Stimulated activated effector memory CD8-positive, alpha-beta T cell treated with anti-CD3 and anti-CD28 coated beads, Interleukin-12 subunit alpha, Interleukin-12 subunit beta, amount 100 ng/mL, for 72 hours (primary cell): Measurements from ENCODE around the gene ZNF804A.

Source experiments
- ATAC-seq: fragments of 150-1000 bp; cut with Tn5 transposase; 2 replicates; pipeline ENCODE4 v1.10.0; 2021
- DNase-seq, 2 donors: peaks; one replicate each; pipeline ENCODE4 v3.0.0; 2021 to 2022; ENCODE audit warnings: low spot score in 2 of 2
- H3K27ac Mint-ChIP-seq: one replicate; pipeline ENCODE4 v1.8.0; 2022; ENCODE audit warnings: mild to moderate bottlenecking, mixed read lengths
- H3K36me3 Mint-ChIP-seq: one replicate; pipeline ENCODE4 v1.8.0; 2022; ENCODE audit warnings: mild to moderate bottlenecking, mixed read lengths
- H3K4me1 Mint-ChIP-seq: one replicate; pipeline ENCODE4 v1.8.0; 2022; ENCODE audit warnings: mixed read lengths
- H3K4me3 Mint-ChIP-seq: one replicate; pipeline ENCODE4 v1.8.0; 2022; ENCODE audit warnings: mild to moderate bottlenecking, mixed read lengths
- H3K9me3 Mint-ChIP-seq: one replicate; pipeline ENCODE4 v1.8.0; 2022; ENCODE audit warnings: mixed read lengths

Gene ZNF804A

GRCh38 chr2:184598316-184599053, at the start of gene ZNF804A:
Gene ZNF804A (plus strand): TSS chr2:184598529. CDS start chr2:184598960, 431 bp downstream.
- no peak within 1 kb of the TSS for H3K27ac Mint-ChIP-seq
- DNase-seq: no peak

DNA sequence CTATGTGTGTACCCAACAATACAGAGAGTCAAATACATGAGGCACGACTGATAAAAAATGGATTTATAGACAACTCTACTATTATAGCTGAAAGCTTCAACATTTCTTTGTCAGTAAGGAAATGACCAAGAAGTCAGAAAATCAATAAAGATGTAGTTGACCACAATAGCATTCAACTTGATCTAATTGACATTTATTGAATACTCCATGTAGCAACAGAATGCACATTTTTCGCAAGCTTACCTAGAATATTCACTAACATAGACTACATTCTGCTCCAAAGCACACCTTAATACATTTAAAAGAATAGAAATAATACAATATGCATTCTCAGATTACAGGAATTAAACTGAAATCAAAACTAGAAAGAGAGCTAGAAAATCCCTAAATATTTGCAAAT, 49.2 kb upstream of the ZNF804A start:
- Mint-ChIP-seq H3K4me3 (no peak overlapping the region), H3K27ac (no peak overlapping the region), H3K9me3 (peaks cover 8% of the 10 kb centered on the region), H3K4me1 (no peaks in the 10 kb centered on the region), H3K36me3 (no peaks in the 10 kb centered on the region)
- ATAC-seq: no peak
- DNase-seq: no peak

More at GRCh38 chr2:184598316-184599053, at the start of gene ZNF804A:
- Mint-ChIP-seq H3K4me1 (no peaks in the 10 kb centered on the region), H3K9me3 (peaks cover 3% of the 10 kb centered on the region), H3K4me3 (peak within 1 kb of the TSS; percentile 13), H3K36me3 (no peaks in the 10 kb centered on the region)
- peak; percentile 69 for ATAC-seq

GRCh38 chr2:184551626-184552025, 46.7 kb upstream of the ZNF804A start:
- Mint-ChIP-seq H3K36me3 (no peaks in the 10 kb centered on the region), H3K27ac (no peak overlapping the region), H3K9me3 (peaks cover 4% of the 10 kb centered on the region), H3K4me3 (no peak overlapping the region), H3K4me1 (no peaks in the 10 kb centered on the region)
- ATAC-seq (no peak), DNase-seq (no peak)

DNA sequence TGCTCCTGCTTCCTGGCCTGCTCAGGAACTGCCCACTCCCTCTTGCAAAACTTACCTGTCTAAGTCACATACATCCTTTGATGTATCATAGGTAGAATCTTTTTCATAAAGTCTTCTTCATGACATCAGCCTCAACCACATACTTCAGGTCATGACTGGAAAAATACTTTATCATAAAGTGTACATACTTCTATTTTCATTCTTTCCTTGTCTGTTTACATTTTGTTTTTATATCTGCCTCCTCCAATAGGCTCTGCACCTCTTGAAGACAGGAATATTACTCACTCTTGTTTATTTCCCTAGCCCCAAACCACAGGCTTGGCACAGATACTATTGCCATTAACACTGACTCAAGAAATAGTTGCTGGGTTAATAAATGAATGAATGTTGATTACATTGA, 43.6 kb upstream of the ZNF804A start:
- H3K36me3 Mint-ChIP-seq: no peaks in the 10 kb centered on the region
- H3K27ac Mint-ChIP-seq: no peak overlapping the region
- H3K4me1 Mint-ChIP-seq: no peaks in the 10 kb centered on the region
- peaks cover 9% of the 10 kb centered on the region for H3K9me3 Mint-ChIP-seq
- ATAC-seq: no peak
- DNase-seq: no peak
- no peak overlapping the region for H3K4me3 Mint-ChIP-seq

GRCh38 chr2:184555352-184555751, 43.0 kb upstream of the ZNF804A start:
- H3K36me3 Mint-ChIP-seq: no peaks in the 10 kb centered on the region

GRCh38 chr2:184556639-184557038, 41.7 kb upstream of the ZNF804A start:
- DNase-seq (no peak), ATAC-seq (no peak)
- Mint-ChIP-seq H3K27ac (no peak overlapping the region), H3K9me3 (peaks cover 11% of the 10 kb centered on the region), H3K4me3 (no peak overlapping the region), H3K36me3 (no peaks in the 10 kb centered on the region), H3K4me1 (no peaks in the 10 kb centered on the region)

More at GRCh38 chr2:184555352-184555751, 43.0 kb upstream of the ZNF804A start:
- Mint-ChIP-seq H3K9me3 (peaks cover 9% of the 10 kb centered on the region), H3K4me1 (no peaks in the 10 kb centered on the region), H3K4me3 (no peak overlapping the region), H3K27ac (no peak overlapping the region)
- no peak for ATAC-seq
- no peak for DNase-seq

DNA sequence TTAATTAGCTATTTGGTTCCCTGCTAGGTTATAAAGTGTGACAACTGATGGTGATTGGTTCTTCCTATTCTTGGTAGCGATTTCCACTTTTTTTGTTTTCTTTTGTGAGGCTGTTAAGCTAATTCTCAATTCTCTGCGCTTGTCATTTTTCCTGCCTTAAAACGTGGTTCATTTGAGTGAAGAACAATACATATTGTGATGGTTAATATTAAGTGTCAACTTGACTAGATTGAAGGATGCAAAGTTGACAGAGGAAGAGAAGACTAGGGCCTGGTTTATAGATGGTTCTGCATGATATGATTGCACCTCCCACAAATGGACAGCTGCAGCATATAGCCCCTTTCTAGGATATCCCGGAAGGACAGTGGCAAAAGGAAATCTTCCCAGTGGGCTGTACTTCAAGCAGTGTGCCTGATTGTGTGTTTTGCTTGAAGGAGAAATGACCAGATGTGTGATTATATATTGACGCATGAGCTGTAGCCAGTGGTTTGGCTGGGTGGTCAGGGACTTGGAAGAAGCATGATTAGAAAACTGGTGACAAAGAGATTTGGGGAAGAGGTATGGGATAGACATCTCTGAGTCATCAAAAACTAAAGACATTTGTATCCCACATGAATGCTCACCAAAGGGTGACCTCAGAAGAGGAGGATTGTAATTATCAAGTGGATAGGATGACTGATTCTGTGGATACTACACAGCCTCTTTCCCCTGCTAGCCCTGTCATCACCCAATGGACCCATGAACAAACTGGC, 39.4 kb upstream of the ZNF804A start:
- Mint-ChIP-seq H3K36me3 (no peaks in the 10 kb centered on the region), H3K9me3 (peaks cover 13% of the 10 kb centered on the region), H3K27ac (no peak overlapping the region), H3K4me1 (no peaks in the 10 kb centered on the region), H3K4me3 (no peak overlapping the region)
- DNase-seq: no peak
- no peak for ATAC-seq

GRCh38 chr2:184560603-184561002, 37.7 kb upstream of the ZNF804A start:
- peaks cover 13% of the 10 kb centered on the region for H3K9me3 Mint-ChIP-seq
- ATAC-seq: peak; percentile 13
- no peaks in the 10 kb centered on the region for H3K36me3 Mint-ChIP-seq
- no peak overlapping the region for H3K27ac Mint-ChIP-seq
- no peaks in the 10 kb centered on the region for H3K4me1 Mint-ChIP-seq
- H3K4me3 Mint-ChIP-seq: no peak overlapping the region
- DNase-seq: no peak

- no peak for DNase-seq
- H3K4me3 Mint-ChIP-seq: no peak overlapping the region
Observed at GRCh38 chr2:184562532-184562931, 35.8 kb upstream of the ZNF804A start.

GRCh38 chr2:184564092-184564491, 34.2 kb upstream of the ZNF804A start:
- no peak for ATAC-seq

More at GRCh38 chr2:184562532-184562931, 35.8 kb upstream of the ZNF804A start:
- Mint-ChIP-seq H3K4me1 (no peaks in the 10 kb centered on the region), H3K36me3 (no peaks in the 10 kb centered on the region), H3K9me3 (peaks cover 13% of the 10 kb centered on the region), H3K27ac (no peak overlapping the region)
- no peak for ATAC-seq

DNA sequence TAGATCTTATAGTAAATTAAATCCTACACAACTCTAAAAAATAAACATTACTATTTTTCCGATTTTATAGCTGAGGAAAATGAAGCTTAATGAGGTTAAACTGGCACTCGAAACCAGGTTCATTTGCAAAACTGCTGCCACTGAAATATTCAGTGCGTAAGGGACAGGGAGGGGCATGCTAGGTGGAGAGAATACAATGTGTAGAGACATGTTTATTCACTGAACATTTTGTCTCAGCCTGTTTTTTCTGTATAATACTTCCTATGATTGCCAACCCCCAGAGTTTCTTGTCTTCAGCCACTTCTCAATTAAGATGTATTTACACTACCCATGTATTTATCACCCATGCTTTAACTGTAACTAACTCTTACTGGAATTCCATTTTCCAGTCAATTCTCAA, 31.6 kb upstream of the ZNF804A start:
- ATAC-seq: no peak

More at GRCh38 chr2:184564092-184564491, 34.2 kb upstream of the ZNF804A start:
- H3K9me3 Mint-ChIP-seq: peaks cover 7% of the 10 kb centered on the region
- DNase-seq: no peak
- no peak overlapping the region for H3K4me3 Mint-ChIP-seq
- no peaks in the 10 kb centered on the region for H3K4me1 Mint-ChIP-seq
- H3K36me3 Mint-ChIP-seq: no peaks in the 10 kb centered on the region
- H3K27ac Mint-ChIP-seq: no peak overlapping the region

GRCh38 chr2:184577056-184577455, 21.3 kb upstream of the ZNF804A start:
- H3K9me3 Mint-ChIP-seq: peaks cover 20% of the 10 kb centered on the region
- H3K27ac Mint-ChIP-seq: no peak overlapping the region
- no peaks in the 10 kb centered on the region for H3K36me3 Mint-ChIP-seq
- ATAC-seq (no peak), DNase-seq (no peak)
- no peaks in the 10 kb centered on the region for H3K4me1 Mint-ChIP-seq
- H3K4me3 Mint-ChIP-seq: no peak overlapping the region

More for the DNA sequence above, 31.6 kb upstream of the ZNF804A start:
- no peak overlapping the region for H3K4me3 Mint-ChIP-seq
- H3K27ac Mint-ChIP-seq: no peak overlapping the region
- H3K4me1 Mint-ChIP-seq: no peaks in the 10 kb centered on the region
- H3K9me3 Mint-ChIP-seq: peaks cover 4% of the 10 kb centered on the region
- no peaks in the 10 kb centered on the region for H3K36me3 Mint-ChIP-seq
- DNase-seq: no peak

- DNase-seq (no peak), ATAC-seq (no peak)
- Mint-ChIP-seq H3K4me1 (no peaks in the 10 kb centered on the region), H3K27ac (no peak overlapping the region), H3K9me3 (peaks cover 20% of the 10 kb centered on the region), H3K36me3 (no peaks in the 10 kb centered on the region), H3K4me3 (no peak overlapping the region)
Observed at GRCh38 chr2:184577743-184578142, 20.6 kb upstream of the ZNF804A start.

DNA sequence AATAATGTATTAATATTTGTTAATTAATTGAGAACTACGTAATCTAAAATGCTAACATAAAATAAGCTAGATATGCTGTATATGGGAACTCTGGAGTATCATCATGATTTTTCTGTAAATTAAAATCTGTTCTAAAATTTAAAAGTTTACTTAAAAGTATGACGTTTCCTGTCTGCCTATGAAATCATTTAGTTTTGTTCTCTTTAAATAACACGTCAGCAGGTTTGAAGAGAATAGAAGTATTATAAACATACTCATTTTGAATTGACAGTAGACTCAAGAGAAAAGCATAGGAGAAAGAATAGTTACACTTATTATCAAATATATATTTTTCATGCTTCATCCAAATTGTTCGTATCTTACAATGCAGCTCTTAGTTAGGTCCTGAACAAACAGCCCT, 19.1 kb upstream of the ZNF804A start:
- no peak for DNase-seq
- no peak overlapping the region for H3K4me3 Mint-ChIP-seq
- H3K27ac Mint-ChIP-seq: no peak overlapping the region
- peaks cover 18% of the 10 kb centered on the region for H3K9me3 Mint-ChIP-seq
- no peak for ATAC-seq
- H3K4me1 Mint-ChIP-seq: no peaks in the 10 kb centered on the region
- H3K36me3 Mint-ChIP-seq: no peaks in the 10 kb centered on the region

- ATAC-seq (no peak), DNase-seq (no peak)
- Mint-ChIP-seq H3K27ac (no peak overlapping the region), H3K36me3 (no peaks in the 10 kb centered on the region), H3K9me3 (peaks cover 8% of the 10 kb centered on the region), H3K4me1 (no peaks in the 10 kb centered on the region), H3K4me3 (no peak overlapping the region)
Observed at GRCh38 chr2:184581391-184581790, 16.9 kb upstream of the ZNF804A start.

GRCh38 chr2:184589261-184589660, 9.1 kb upstream of the ZNF804A start:
- Mint-ChIP-seq H3K9me3 (peaks cover 7% of the 10 kb centered on the region), H3K36me3 (no peaks in the 10 kb centered on the region), H3K27ac (no peak overlapping the region), H3K4me1 (no peaks in the 10 kb centered on the region), H3K4me3 (no peak overlapping the region)
- ATAC-seq: no peak
- no peak for DNase-seq
